H9 (cell line): Measurements from ENCODE around the gene HAUS7. TPM values are rescaled to one million over a fixed set of nuclear protein-coding genes. Genes with fewer than 3 reads are reported as not detected.

Source experiments
- DNase-seq: peaks from one replicate; pipeline ENCODE4 v3.0.0-alpha.2; 2017
- H2AFZ ChIP-seq: one replicate; pipeline ENCODE4 v1.6.1; 2013; ENCODE audit warnings: mild to moderate bottlenecking, low read length, control low read depth, moderate library complexity
- H2AK5ac ChIP-seq: 2 replicates; pipeline ENCODE4 v1.6.1; 2013; ENCODE audit warnings: low read length, control low read depth, mixed read lengths; ENCODE audit not compliant: insufficient read length
- H2BK120ac ChIP-seq: one replicate; pipeline ENCODE4 v1.6.1; 2013; ENCODE audit warnings: low read depth, mild to moderate bottlenecking, low read length, control low read depth, inconsistent platforms; ENCODE audit not compliant: poor library complexity, severe bottlenecking
- H2BK12ac ChIP-seq: 2 replicates; pipeline ENCODE4 v1.6.1; 2013; ENCODE audit warnings: low read length, control low read depth, mixed read lengths, low read depth; ENCODE audit not compliant: insufficient read length
- H2BK15ac ChIP-seq: 2 replicates; pipeline ENCODE4 v1.6.1; 2013; ENCODE audit warnings: low read depth, low read length, control low read depth
- H2BK20ac ChIP-seq: one replicate; pipeline ENCODE4 v1.6.1; 2013; ENCODE audit warnings: low read depth, mild to moderate bottlenecking, low read length, control low read depth, inconsistent platforms; ENCODE audit not compliant: poor library complexity, severe bottlenecking
- H2BK5ac ChIP-seq: 2 replicates; pipeline ENCODE4 v1.6.1; 2013; ENCODE audit warnings: low read length, control low read depth, mixed read lengths; ENCODE audit not compliant: insufficient read length
- H3K14ac ChIP-seq: 2 replicates; pipeline ENCODE4 v1.6.1; 2013; ENCODE audit warnings: low read length, control low read depth; ENCODE audit not compliant: insufficient read depth
- H3K18ac ChIP-seq: 2 replicates; pipeline ENCODE4 v1.6.1; 2013; ENCODE audit warnings: low read depth, mild to moderate bottlenecking, mixed read lengths, low read length, control low read depth; ENCODE audit not compliant: insufficient read length
- H3K23ac ChIP-seq: 2 replicates; pipeline ENCODE4 v1.6.1; 2013; ENCODE audit warnings: low read length, control low read depth, mixed read lengths, low read depth; ENCODE audit not compliant: insufficient read length
- H3K23me2 ChIP-seq: 2 replicates; pipeline ENCODE4 v1.6.1; 2013; ENCODE audit warnings: low read depth, mild to moderate bottlenecking, mixed read lengths, low read length, control low read depth; ENCODE audit not compliant: insufficient read length, poor library complexity, severe bottlenecking
- H3K27ac ChIP-seq: 2 replicates; pipeline ENCODE4 v1.5.1; 2013; ENCODE audit warnings: low read length, control low read depth, mixed read lengths, low read depth; ENCODE audit not compliant: insufficient read length
- H3K27me3 ChIP-seq: 2 replicates; pipeline ENCODE4 v1.6.1; 2013; ENCODE audit warnings: low read length, control low read depth, inconsistent platforms; ENCODE audit not compliant: insufficient read depth
- H3K4ac ChIP-seq: 2 replicates; pipeline ENCODE4 v1.6.1; 2013; ENCODE audit warnings: low read depth, mild to moderate bottlenecking, control low read depth, inconsistent platforms, low read length, moderate library complexity
- H3K4me1 ChIP-seq: 2 replicates; pipeline ENCODE4 v1.6.1; 2013; ENCODE audit warnings: low read length, control low read depth, inconsistent platforms; ENCODE audit not compliant: insufficient read depth
- H3K4me2 ChIP-seq: 2 replicates; pipeline ENCODE4 v1.6.1; 2013; ENCODE audit warnings: low read length, control low read depth, mixed read lengths; ENCODE audit not compliant: insufficient read length, insufficient read depth
- H3K56ac ChIP-seq: 2 replicates; pipeline ENCODE4 v1.6.1; 2013; ENCODE audit warnings: low read depth, mild to moderate bottlenecking, mixed read lengths, low read length, control low read depth; ENCODE audit not compliant: insufficient read length
- H3K79me1 ChIP-seq: 2 replicates; pipeline ENCODE4 v1.6.1; 2013; ENCODE audit warnings: low read depth, mild to moderate bottlenecking, moderate library complexity, low read length, control low read depth, inconsistent platforms; ENCODE audit not compliant: insufficient read depth, poor library complexity, severe bottlenecking
- H3K79me2 ChIP-seq: 2 replicates; pipeline ENCODE4 v1.6.1; 2013; ENCODE audit warnings: low read length, control low read depth, inconsistent platforms; ENCODE audit not compliant: insufficient read depth
- H3K9ac ChIP-seq: 2 replicates; pipeline ENCODE4 v1.6.1; 2013; ENCODE audit warnings: low read length, control low read depth, mixed read lengths; ENCODE audit not compliant: insufficient read length; ENCODE audit errors: extremely low read depth
- H3K9me3 ChIP-seq: one replicate; pipeline ENCODE4 v1.6.1; 2013; ENCODE audit warnings: low read depth, low read length, inconsistent platforms; ENCODE audit not compliant: control insufficient read depth
- H3T11ph ChIP-seq: one replicate; pipeline ENCODE4 v1.6.1; 2013; ENCODE audit warnings: mild to moderate bottlenecking, low read length, control low read depth, inconsistent platforms
- H4K20me1 ChIP-seq: one replicate; pipeline ENCODE4 v1.6.1; 2013; ENCODE audit not compliant: control insufficient read depth, insufficient read length, insufficient read depth
- H4K5ac ChIP-seq: 2 replicates; pipeline ENCODE4 v1.6.1; 2013; ENCODE audit warnings: low read depth, mild to moderate bottlenecking, mixed read lengths, low read length, control low read depth; ENCODE audit not compliant: insufficient read length
- H4K8ac ChIP-seq: replicated peaks from 2 replicates; pipeline ENCODE4 v1.6.1; 2013; ENCODE audit warnings: low read length, control low read depth, mixed read lengths, low read depth; ENCODE audit not compliant: insufficient read length
- H4K91ac ChIP-seq: 2 replicates; pipeline ENCODE4 v1.6.1; 2013; ENCODE audit warnings: low read depth, mild to moderate bottlenecking, moderate library complexity, mixed read lengths, low read length, control low read depth; ENCODE audit not compliant: insufficient read length
- H3K27ac Mint-ChIP-seq, 3 experiments: 2 replicates in 2 of 3; 3 replicates in 1 of 3; pipeline ENCODE4 v1.8.0; 2020 to 2021; ENCODE audit warnings: mixed read lengths in 3 of 3, mild to moderate bottlenecking in 1 of 3, moderate library complexity in 1 of 3
- H3K27me3 Mint-ChIP-seq: 2 replicates; pipeline ENCODE4 v1.8.0; 2021; ENCODE audit warnings: low read depth, mild to moderate bottlenecking, moderate library complexity, mixed read lengths
- H3K36me3 Mint-ChIP-seq, 3 experiments: 2 replicates in 2 of 3; 3 replicates in 1 of 3; pipeline ENCODE4 v1.8.0; 2020 to 2021; ENCODE audit warnings: low read depth in 3 of 3, mixed read lengths in 3 of 3; ENCODE audit not compliant: insufficient read depth in 1 of 3
- H3K4me1 Mint-ChIP-seq, 2 experiments: 2 replicates each; pipeline ENCODE4 v1.8.0; 2020; ENCODE audit warnings: mixed read lengths in 2 of 2
- H3K4me3 Mint-ChIP-seq, 2 experiments: 2 replicates in 1 of 2; 3 replicates in 1 of 2; pipeline ENCODE4 v1.8.0; 2020 to 2021; ENCODE audit warnings: mild to moderate bottlenecking in 2 of 2, mixed read lengths in 2 of 2, moderate library complexity in 1 of 2
- H3K9me3 Mint-ChIP-seq, 2 experiments: 2 replicates in 1 of 2; 3 replicates in 1 of 2; pipeline ENCODE4 v1.8.0; 2020; ENCODE audit warnings: mild to moderate bottlenecking in 2 of 2, mixed read lengths in 2 of 2, moderate library complexity in 1 of 2
- CTCF ChIP-seq: fragments of 200-600 bp; sonication (generic); conservative IDR thresholded peaks from 3 replicates; pipeline ENCODE4 v1.8.0; 2021; ENCODE audit warnings: antibody characterized with exemption, mild to moderate bottlenecking
- WGBS: extraction: QIAGEN DNeasy Blood & Tissue Kit; methylation state at CpG from one replicate; pipeline ENCODE4 v1.1.7; 2013; ENCODE audit warnings: missing lambda C conversion rate, low lambda C conversion rate, mixed read lengths; ENCODE audit not compliant: insufficient read length; ENCODE audit errors: extremely low coverage; 5-methylcytosine and 5-hydroxymethylcytosine counted together
- total RNA-seq: library from RNA; stranded (reverse); gene quantifications from 2 replicates; pipeline ENCODE4 v1.2.1, GENCODE V29; 2021

Gene HAUS7
- total RNA-seq, 1 experiment from 2014 or later = 45.3 TPM

- no peak overlapping the region for H2BK120ac ChIP-seq
- Mint-ChIP-seq H3K27ac (no peak overlapping the region), H3K27me3 (no peaks in the 10 kb centered on the region), H3K4me1 (no peaks in the 10 kb centered on the region), H3K4me3 (no peak overlapping the region), H3K9me3 (peaks cover 70 to 81% of the 10 kb centered on the region in 2 experiments), H3K36me3 (peaks cover 32 to 64% (median 40%) of the 10 kb centered on the region in 3 experiments)
- H4K5ac ChIP-seq = no peak overlapping the region
- no peaks in the 10 kb centered on the region for H3K23me2 ChIP-seq
- H3K14ac ChIP-seq = no peak overlapping the region
- no peak overlapping the region for H3K27ac ChIP-seq
- H2BK12ac ChIP-seq = no peak overlapping the region
- H3K4ac ChIP-seq = no peak overlapping the region
- no peak overlapping the region for H3T11ph ChIP-seq
- no CpG with 5 or more reads among the region's 17 CpGs for WGBS
- no peak overlapping the region for H3K56ac ChIP-seq
- H4K20me1 ChIP-seq = no peaks in the 10 kb centered on the region
- H4K91ac ChIP-seq = no peak overlapping the region
- no peak overlapping the region for H2BK15ac ChIP-seq
- H2BK5ac ChIP-seq = no peak overlapping the region
- no peak overlapping the region for H4K8ac ChIP-seq
- H3K18ac ChIP-seq = no peak overlapping the region
- H3K4me2 ChIP-seq = no peak overlapping the region
- H3K9me3 ChIP-seq = peaks cover 45% of the 10 kb centered on the region
- no peak overlapping the region for H3K23ac ChIP-seq
- no peak overlapping the region for H2AFZ ChIP-seq
- no peak overlapping the region for H2BK20ac ChIP-seq
- H3K79me2 ChIP-seq = no peaks in the 10 kb centered on the region
- no peak for TF ChIP-seq CTCF
- H2AK5ac ChIP-seq = no peak overlapping the region
- H3K9ac ChIP-seq = no peak overlapping the region
- no peaks in the 10 kb centered on the region for H3K4me1 ChIP-seq
- no peak for DNase-seq
- H3K79me1 ChIP-seq = no peaks in the 10 kb centered on the region
- no peaks in the 10 kb centered on the region for H3K27me3 ChIP-seq
These were observed 12.4 kb downstream of the HAUS7 start for GRCh38 chrX:153457827-153458466.
